ENCODE results near the gene FBXL22.
"Not testable (repeated sequence)": the region's sequence is repeated elsewhere in the genome, so short reads cannot be mapped to it uniquely, and the experiment has no call there.

The FBXL22 gene

DNA sequence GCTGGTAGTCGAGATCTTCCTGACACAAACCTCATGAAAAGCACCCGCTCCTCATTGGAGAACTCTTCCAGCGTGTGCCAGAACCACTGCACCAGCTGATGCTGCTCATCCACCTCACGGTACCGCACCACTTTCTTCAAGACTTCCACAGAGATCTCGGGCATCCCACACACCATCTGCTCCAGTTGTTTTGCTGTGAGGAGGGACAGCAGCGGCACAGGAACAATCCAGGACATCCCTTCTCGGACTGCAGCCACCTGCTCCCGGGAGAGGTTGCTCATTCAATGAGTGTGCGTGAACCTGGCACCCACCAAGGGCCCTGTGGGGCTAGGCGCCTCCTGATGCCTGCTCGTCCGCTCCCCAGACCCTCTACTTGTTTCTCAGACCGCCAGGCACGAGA, 15.1 kb downstream of the FBXL22 start:
- no peak for DNase-seq (ENCODE audit: low spot score)

DNA sequence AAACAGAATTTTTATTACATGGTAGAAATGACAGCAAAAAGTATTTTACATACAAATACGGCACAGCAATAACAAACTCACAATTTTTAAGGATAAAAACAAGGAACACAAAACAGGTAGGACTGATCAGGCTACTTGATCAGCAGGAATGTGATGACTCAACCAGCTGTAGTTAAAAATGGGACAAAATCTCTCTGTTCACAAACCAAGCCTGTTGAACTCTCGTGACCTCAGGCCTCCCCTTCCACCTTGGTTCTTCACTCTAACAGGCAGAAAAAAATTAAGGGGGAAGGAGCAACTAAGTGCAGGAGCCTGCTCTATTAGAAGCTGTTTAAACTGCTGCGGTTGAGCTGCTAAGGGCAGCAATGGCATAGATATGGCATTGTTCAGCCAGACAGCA, 18.7 kb downstream of the FBXL22 start:
- no peak for DNase-seq (ENCODE audit: low spot score)

GRCh38 chr15:63617147-63617546, 20.0 kb downstream of the FBXL22 start:
- DNase-seq (ENCODE audit: low spot score): not testable (repeated sequence)

DNA sequence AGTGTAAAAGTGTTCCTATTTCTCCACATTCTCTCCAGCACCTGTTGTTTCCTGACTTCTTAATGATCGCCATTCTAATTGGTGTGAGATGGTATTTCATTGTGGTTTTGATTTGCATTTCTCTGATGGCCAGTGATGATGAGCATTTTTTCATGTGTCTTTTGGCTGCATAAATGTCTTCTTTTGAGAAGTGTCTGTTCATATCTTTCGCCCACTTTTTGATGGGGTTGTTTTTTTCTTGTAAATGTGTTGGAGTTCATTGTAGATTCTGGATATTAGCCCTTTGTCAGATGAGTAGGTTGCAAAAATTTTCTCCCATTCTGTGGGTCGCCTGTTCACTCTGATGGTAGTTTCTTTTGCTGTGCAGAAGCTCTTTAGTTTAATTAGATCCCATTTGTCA, 20.4 kb downstream of the FBXL22 start:
- not testable (repeated sequence) for DNase-seq (ENCODE audit: low spot score)

DNA sequence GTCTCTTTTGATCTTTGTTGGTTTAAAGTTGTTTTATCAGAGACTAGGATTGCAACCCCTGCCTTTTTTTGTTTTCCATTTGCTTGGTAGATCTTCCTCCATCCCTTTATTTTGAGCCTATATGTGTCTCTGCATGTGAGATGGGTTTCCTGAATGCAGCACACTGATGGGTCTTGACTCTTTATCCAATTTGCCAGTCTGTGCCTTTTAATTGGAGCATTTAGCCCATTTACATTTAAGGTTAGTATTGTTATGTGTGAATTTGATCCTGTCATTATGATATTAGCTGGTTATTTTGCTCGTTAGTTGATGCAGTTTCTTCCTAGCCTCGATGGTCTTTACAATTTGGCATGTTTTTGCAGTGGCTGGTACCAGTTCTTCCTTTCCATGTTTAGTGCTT, 23.6 kb downstream of the FBXL22 start:
- not testable (repeated sequence) for DNase-seq (ENCODE audit: low spot score)

DNA sequence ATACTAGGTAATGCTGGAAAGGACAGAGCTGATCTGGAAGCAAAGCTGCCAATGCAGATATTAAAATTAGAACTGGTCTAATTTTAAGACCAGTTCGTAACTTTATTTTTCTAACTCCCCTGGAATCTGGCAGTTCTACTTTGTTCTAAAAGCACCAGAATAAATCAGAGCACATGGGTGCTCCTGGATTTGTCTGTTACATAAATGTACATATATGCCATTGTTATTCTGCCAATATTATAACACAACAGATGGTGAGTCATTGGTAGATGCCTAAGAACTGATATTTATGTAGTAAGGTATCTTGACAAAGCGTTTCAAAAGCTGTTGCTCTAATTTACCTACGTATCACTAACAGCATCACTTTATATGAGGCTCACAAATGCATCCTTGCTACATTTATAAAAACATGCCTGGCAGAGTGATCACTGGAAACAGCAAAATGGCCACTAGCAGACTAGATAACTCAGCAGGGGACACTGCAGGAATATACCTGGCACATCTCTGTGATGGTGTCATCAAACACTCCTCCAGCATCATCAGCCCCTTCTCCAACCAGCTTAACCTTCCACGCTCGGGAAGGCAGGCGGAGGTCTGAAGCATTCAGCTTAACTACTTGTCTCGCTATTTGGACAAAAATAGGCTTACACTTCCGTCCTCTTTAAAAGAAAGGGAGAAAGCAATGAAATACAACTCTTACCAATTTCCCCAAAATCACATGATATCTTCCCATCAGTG, 26.2 kb downstream of the FBXL22 start:
- DNase-seq (ENCODE audit: low spot score): no peak

- no peak for DNase-seq (ENCODE audit: low spot score)
Observed at GRCh38 chr15:63626955-63627354, 29.8 kb downstream of the FBXL22 start.

- DNase-seq (ENCODE audit: low spot score): peak; percentile 91
Observed at GRCh38 chr15:63628123-63628822, 31.1 kb downstream of the FBXL22 start.

DNA sequence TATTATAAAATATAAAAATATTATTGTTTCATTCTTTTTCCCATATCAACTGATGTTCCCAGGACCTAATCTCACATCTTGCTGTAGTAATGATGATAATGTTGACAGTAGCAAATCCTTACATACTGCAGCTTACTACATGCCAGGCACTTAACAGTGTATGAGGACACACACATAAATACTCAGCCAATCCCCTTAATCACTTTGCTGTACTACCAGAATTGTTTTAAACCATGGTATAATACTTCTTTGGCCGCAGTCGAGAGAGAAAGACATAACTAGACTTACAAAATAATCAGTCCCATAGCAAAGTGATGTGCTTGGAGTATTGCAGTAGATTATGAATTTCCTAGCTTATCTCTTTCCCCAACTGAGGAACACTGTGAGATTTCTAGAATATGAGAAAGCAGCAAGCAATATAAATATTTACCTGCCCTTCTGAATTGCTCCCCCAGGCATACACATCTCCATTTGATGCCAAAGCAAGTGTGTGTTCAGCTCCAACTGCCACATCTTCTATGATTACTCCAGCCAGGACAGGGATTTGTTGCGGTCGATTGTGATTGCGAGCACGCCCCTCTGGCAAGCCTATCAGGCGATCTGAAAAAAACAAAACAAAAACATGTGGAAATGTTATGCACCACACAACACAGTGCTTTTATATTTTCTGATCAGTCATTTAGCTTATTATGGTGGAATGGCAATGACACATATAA, 33.0 kb downstream of the FBXL22 start:
- DNase-seq (ENCODE audit: low spot score): no peak

DNA sequence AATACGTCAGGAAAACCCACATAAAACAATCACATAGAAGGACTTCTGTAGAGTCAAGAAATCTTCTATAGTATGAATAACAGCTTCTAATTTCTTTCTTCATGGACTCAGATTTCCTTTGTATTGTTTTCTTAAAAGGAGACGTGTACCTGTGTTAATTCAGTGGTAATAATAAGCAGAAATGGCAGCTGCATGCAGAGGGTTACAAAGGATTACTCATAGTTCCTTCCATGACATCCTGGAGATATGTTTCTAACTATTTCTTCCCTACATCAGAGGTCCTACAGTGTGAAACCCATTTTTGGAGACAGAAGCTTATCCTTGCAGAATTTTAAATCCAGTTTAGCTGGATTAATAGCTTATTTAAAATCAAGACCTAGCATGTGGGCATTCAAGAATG, 36.1 kb downstream of the FBXL22 start:
- DNase-seq (ENCODE audit: low spot score): no peak

DNA sequence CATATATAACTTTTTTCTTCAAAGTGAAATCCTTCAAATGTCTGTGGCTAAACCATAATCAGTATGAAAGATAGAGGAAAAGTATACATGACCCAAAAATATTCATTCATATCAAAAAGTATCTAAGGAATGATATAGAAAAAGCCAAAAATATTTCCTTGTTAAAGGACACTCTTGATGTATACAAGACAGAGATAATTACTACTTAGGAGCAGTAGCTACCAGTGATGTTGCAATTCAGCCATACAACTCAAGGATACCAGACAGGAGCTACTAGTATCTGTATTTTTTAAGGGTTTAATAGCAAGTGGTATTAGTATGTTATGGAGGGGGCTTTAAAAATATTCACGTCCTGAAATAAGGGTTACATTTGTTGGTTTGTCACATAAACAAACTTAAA, 37.0 kb downstream of the FBXL22 start:
- no peak for DNase-seq (ENCODE audit: low spot score)

DNA sequence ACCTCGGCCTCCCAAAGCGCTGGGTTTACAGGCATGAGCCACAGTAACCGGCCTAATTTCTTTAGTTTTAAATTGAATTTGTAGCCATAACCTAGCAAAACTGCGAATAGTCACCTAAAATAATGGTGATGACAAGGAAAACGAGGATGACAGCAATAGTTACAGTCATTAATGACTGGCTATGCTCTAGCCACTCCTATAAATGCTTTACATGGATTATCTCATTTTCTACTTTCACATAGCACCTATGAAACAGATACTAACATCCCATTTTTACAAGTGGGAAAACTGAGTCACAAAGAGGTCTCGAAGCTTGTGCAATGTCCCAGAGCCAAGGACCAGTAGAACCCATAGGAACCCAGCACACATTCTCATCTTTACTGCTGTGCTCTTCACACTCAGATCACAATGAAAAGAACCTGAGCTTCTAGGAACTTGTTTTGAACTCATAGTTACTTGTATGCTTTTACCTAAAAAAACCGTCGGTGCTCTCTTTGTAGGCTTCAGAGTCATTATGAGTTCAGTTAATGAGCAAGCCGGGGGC, 39.4 kb downstream of the FBXL22 start:
- DNase-seq (ENCODE audit: low spot score): no peak

DNA sequence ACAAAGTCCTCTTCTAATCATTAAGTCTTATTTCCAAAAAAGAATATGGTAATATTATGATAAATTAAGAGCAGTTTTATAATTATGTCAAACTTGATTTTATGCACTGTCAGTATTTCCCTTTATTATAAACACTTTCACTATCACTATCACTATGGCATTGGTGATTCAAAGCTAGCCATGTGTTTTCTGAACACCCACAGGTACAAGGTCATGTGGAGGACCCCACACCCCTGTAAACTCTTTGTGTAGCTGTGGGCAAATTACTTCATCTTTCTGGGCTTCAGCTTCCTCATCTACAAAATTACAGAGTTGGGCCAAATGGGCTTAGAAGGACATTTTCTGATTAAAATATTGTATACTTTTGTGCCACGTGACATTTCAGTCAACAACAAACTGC, 41.7 kb downstream of the FBXL22 start:
- no peak for DNase-seq (ENCODE audit: low spot score)

DNA sequence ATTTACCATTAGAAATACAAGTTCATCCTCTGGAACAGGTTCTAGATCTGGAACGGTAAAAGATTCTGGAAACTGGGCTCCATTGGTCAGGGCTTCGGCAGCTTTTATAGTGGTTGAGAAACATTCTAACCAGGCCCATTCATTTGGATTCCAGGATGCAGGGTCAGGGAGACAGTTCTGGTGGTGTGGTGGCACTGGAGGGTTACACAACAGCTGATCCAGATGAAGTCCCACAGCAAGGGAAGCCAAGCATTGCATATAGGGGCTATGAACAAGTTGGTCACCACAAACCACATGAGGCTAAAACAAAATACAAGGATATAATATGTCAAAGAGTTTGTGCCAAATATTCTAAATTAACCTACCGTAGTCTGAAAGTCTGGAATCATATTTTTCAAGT, 43.0 kb downstream of the FBXL22 start:
- no peak for DNase-seq (ENCODE audit: low spot score)

Measured in pons (tissue), 1 donor.